EH (cell line): ENCODE data around the gene GPR3.
"Not testable (repeated sequence)": the region's sequence is repeated elsewhere in the genome, so short reads cannot be mapped to it uniquely, and the experiment has no call there.

Source experiments
- DNase-seq: peaks from one replicate; pipeline ENCODE4 v3.0.0-alpha.2; 2015; ENCODE audit warnings: low read depth

GPR3 gene

GRCh38 chr1:27400082-27400962 is 7.9 kb downstream of the GPR3 start:
- DNase-seq: no peak

GRCh38 chr1:27400963-27401341 is 8.5 kb downstream of the GPR3 start:
- no peak for DNase-seq

GRCh38 chr1:27402349-27402754 is 9.9 kb downstream of the GPR3 start:
- peak; percentile 68 for DNase-seq

GRCh38 chr1:27403065-27403726 is 10.8 kb downstream of the GPR3 start:
- DNase-seq: peak; percentile 63

GRCh38 chr1:27403931-27404330 is 11.5 kb downstream of the GPR3 start:
- DNase-seq: no peak

- peak; percentile 76 for DNase-seq
Measured at GRCh38 chr1:27405074-27405473, 12.7 kb downstream of the GPR3 start.

GRCh38 chr1:27405598-27406361 is 13.4 kb downstream of the GPR3 start:
- DNase-seq: not testable (repeated sequence)

GRCh38 chr1:27406362-27406680 is 13.9 kb downstream of the GPR3 start:
- no peak for DNase-seq

GRCh38 chr1:27406791-27407190 is 14.4 kb downstream of the GPR3 start:
- not testable (repeated sequence) for DNase-seq

GRCh38 chr1:27408151-27408550 is 15.7 kb downstream of the GPR3 start:
- DNase-seq: no peak

GRCh38 chr1:27409669-27410068 is 17.2 kb downstream of the GPR3 start:
- no peak for DNase-seq

- no peak for DNase-seq
Measured at GRCh38 chr1:27410709-27411108, 18.3 kb downstream of the GPR3 start.

GRCh38 chr1:27412502-27412901 is 20.1 kb downstream of the GPR3 start:
- DNase-seq: no peak

GRCh38 chr1:27413004-27413403 is 20.6 kb downstream of the GPR3 start:
- no peak for DNase-seq

GRCh38 chr1:27414091-27414490 is 21.7 kb downstream of the GPR3 start:
- no peak for DNase-seq

GRCh38 chr1:27416387-27417111 is 24.1 kb downstream of the GPR3 start:
- DNase-seq: peak; percentile 82

- no peak for DNase-seq
Measured at GRCh38 chr1:27417713-27418112, 25.3 kb downstream of the GPR3 start.

- peak; percentile 96 for DNase-seq
Measured at GRCh38 chr1:27418326-27419185, 26.1 kb downstream of the GPR3 start.

- no peak for DNase-seq
Measured at GRCh38 chr1:27423709-27424108, 31.3 kb downstream of the GPR3 start.

- DNase-seq: no peak
Measured at GRCh38 chr1:27427329-27427728, 34.9 kb downstream of the GPR3 start.

- peak; percentile 12 for DNase-seq
Measured at GRCh38 chr1:27427816-27428315, 35.4 kb downstream of the GPR3 start.
